OCI-LY3 (cell line): ENCODE results near the gene ZNF565.

Experiments
- EZH2phosphoT487 ChIP-seq: fragments of 200-600 bp; shearing (Covaris generic); IDR thresholded peaks from 2 replicates; pipeline ENCODE4 v1.6.1; 2018; ENCODE audit warnings: antibody characterized with exemption, mixed run types, low read depth
- TF ChIP-seq, protein P1 (sequence below): fragments of 200-600, 300-600 bp; sonication (generic); IDR thresholded peaks from 2 replicates; pipeline ENCODE4 v1.5.1; 2014; ENCODE audit warnings: antibody characterized with exemption, low read length, low read depth

DNA sequence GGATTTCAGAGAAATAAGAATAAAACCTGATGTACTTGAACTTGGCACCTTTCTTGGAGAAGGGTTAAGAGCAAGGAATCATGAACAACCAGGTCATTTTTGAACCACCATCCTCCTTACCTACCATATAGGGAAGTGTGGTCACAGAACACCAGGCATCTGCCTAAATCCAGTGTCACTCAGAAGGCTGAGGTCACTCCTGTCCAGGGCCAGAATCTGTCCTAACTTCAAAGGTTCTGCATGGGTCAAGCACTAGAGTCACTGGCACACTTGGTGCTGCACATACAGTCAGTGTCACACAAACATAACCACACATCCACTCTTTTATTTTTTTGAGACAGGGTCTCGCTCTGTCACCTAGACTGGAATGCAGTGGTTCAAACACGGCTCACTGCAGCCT, 1.6 kb downstream of the ZNF565 start:
- TF ChIP-seq EZH2phosphoT487: no peak
- TF ChIP-seq, protein P1, sequence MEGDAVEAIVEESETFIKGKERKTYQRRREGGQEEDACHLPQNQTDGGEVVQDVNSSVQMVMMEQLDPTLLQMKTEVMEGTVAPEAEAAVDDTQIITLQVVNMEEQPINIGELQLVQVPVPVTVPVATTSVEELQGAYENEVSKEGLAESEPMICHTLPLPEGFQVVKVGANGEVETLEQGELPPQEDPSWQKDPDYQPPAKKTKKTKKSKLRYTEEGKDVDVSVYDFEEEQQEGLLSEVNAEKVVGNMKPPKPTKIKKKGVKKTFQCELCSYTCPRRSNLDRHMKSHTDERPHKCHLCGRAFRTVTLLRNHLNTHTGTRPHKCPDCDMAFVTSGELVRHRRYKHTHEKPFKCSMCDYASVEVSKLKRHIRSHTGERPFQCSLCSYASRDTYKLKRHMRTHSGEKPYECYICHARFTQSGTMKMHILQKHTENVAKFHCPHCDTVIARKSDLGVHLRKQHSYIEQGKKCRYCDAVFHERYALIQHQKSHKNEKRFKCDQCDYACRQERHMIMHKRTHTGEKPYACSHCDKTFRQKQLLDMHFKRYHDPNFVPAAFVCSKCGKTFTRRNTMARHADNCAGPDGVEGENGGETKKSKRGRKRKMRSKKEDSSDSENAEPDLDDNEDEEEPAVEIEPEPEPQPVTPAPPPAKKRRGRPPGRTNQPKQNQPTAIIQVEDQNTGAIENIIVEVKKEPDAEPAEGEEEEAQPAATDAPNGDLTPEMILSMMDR: no peak
